Nucleus accumbens (tissue), 56 donors: Measurements from ENCODE around the gene MAP3K14.
"Not testable (repeated sequence)": the region's sequence is repeated elsewhere in the genome, so short reads cannot be mapped to it uniquely, and the experiment has no call there.

Source experiments
- DNase-seq, 56 donors: peaks; one replicate each; lab custom pipeline; 2025; lab: John Stamatoyannopoulos, UW

MAP3K14 gene

DNA sequence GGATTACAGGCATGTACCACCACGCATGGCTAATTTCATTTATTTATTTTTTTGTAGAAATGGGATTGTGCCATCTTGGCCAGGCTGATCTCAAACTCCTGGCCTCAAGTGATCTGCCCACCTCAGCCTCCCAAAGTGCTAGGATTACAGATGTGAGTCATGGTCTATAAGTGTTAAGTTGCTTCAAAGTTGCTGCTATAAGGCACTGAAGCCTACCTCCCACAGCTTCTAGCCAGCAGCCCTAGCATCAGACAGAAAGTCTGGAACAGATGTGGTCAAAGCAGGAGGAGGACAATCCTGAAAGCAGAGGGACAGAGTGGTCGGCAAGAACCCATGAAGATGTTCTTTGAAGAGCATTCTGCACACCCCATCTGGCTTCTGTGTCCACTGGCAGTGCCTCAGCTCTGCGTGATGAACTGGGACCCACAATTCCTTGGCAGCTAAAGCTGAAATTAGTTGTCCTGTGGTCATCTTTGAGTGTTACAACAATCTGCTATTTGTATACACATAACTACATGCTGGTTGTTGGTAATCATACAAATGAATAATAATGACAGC, 11.2 kb downstream of the MAP3K14 start:
- no peak for DNase-seq

DNA sequence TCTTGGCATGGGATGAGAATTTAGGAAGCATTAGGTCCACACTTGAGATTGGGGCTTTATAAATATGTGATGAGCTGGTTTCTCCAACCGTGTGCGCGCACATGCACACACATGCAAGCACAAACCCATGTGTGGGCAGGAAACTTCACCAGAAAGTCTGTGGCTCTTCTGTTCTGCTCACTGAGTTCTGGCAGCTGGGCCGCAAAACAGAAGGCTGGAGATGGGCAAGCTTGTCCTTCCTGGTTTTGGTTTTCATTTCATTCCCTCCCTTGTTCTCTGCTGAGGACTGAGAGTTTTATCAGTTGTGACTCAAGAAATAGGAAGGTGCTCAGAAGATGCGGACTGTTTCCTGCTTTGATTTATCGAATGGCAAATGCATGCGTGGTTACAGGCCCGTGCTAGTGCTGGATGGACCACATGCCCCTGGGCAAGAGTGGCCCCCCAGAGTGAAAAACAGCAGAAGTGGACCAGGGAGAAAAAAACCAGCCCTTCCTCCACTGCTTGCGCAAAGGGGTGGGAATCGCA, 14.1 kb downstream of the MAP3K14 start:
- DNase-seq = no peak

DNA sequence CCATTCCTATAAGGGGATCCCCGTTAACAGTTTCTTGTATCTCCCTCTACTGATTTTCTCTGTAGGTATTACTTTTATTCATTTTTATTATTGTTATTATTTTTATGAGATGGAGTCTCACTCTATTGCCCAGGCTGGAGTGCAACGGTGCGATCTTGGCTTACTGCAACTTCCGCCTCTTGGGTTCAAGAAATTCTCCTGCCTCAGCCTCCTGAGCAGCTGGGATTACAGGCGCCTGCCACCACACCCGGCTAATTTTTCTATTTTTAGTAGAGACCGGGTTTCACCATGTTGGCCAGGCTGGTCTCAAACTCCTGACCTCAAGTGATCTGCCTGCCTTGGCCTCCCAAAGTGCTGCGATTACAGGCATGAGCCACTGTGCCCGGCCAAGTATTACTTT, 14.6 kb downstream of the MAP3K14 start:
- not testable (repeated sequence) for DNase-seq

DNA sequence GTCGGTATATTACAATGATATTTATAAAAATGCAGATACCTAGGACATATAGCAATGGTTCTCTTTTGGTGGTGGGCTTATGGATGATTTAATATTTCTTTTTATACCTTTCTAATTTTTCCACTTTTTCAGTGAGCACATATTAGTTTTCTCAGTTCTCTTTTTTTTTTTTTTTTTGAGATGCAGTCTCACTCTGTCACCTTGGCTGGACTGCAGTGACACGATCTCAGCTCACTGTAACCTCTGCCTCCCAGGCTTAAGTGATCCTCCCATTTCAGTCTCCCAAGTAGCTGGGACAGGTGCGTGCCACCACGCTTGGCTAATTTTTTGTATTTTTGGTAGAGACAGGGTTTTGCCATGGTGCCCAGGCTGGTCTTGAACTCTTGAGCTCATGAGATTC, 15.1 kb downstream of the MAP3K14 start:
- no peak for DNase-seq

DNA sequence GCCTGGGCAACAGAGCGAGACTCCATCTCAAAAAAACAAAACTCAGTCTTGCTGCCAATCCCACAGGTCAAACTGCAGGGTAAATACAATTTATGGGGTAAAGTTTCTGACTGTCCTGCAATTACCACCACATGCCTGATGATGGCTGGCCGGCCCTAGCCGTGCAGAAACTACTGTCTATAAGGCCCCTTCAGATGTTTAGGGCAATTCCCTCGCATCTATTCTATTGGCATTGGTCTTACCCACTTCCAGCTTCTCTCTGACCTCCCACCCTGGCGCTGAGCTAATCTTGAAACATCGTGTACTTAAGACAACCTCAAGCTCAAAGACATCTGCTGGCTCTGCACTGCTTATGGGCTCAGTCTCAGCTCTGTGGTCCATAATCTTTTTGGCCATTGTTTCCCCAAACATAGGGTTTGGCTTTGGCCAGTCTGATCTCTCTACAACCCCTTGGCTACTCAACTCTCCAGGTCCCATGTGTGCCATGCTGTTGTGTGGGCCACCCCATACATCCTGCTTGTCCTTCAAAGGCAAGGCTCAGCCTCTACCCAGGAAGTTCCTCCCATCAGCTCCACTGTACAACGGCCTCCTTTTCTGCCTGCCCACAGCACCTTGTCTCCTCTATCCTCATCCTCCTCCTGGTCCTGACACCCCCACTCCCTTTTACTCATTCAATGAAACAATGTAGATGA, 16.6 kb downstream of the MAP3K14 start:
- DNase-seq = no peak

DNA sequence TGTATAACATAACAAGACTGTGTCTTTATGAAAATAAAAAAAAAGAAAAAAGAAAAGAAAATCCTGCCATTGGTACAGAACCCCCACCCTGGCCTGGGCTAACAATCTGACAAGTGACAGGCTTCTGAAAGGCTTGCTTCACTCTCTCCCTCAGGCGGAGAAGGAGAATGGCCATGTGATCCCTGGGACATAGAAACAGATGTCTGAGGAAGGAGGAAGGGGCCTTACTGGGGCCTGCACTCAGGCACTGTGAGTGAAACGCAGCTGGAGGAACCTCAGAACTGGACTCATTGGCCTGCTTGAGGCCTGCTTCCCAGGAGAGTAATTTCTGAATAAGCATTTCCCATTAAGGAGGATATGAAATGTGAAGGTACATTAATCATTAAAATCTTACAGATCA, 17.5 kb downstream of the MAP3K14 start:
- peak in 2 of 56 donors; percentile 15 to 28 for DNase-seq

DNA sequence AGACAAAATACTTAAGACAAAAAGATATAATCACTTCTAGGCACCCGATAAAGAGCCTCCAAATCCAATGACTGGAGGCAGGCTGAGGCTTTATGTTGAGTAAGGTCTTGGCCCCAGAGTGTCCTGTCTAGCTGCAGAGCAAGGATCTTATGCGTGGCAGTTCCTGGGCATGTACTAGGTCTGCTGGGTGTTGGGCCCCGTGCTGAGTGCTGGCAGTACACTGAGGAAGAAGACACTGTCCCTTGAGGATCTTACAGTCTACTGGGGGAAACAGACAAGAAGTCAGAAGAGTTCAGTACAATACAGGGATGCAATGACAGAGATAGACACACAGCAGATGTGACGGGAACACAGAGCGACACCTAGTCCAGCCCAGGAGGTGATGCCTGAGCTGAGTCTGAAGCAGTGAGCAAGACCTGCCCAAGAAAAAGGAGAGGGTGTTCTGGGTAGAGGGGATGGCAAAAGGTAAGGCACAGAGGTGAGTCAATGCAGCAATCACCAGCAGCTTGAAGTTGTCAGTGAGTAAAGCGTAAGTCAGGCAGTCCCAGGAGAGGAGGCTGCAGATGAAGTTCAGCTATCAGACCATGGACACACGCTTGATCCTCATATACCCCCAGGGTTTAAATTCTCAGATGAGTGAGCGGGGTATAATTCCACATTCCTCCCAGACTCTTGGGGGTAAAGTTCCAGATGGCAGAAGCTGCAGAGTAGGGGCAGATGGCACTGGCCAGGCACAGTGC, 18.1 kb downstream of the MAP3K14 start:
- DNase-seq = no peak

DNA sequence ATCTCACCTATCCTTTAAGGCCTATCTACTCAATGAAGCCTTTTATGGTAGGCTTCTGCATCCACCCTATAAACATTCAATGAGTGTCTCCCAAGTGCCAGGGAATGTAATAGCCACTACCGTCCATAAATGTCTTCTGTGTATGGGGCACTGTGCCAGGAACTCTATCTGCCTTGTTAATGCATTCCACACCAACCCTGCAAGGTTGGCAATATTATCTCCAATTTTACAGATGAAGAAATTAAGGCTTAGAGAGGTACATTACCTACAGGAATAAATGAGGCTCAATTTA, 20.0 kb downstream of the MAP3K14 start:
- DNase-seq = no peak

DNA sequence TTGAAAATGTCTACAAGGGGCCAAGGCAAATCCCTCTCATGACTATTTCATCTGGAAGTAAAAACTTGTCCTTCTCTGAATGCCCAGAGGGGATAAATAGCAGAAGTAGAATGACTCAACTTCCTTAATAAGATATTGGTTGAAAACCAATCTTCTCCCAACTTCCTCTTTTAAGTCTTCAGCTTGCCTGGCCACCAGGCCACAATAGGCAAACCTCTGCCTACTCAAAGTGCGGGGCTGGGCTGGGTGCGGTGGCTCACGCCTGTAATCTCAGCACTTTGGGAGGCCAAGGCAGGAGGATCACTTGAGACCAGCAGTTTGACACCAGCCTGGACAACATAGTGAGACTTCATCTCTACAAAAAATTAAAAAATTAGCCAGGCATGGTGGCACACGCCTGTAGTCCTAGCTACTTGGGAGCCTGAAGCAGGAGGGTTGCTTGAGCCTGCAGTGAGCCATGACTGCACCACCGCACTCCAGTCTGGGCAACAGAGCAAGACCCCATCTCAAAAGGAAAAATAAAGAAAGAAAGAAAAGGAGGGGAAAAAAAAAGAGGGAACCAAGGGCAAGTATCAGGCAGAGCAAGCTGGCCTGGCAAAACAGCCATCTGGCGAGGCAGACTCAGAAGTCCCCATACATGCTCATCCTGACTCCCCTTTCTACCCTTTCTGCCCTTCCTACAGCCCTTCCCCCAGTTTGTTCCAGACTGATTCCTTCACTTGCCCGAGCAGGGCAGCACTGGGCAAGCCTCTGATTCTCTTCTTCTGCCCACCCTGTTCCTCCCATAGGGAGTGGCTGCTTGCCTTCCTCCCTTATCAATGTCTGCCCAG, 20.6 kb downstream of the MAP3K14 start:
- no peak for DNase-seq

DNA sequence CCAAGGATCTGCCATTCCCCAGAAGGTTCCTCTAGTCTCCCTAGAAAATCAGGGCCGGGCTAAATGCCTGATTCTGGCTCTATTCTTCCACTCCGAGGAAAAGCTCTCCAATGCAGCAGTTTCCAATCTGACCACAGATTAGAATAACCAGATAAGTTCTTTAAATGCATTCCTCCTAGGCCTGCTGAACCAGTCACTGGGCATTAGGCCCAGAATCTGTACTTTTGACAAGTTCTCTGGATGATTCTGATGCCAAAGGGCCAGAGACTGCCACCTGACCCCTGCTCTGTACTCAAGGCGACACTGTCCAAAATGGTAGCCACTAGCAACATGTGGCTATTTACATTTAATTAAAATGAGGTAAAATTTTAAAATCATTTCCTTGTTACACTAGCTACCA, 22.3 kb downstream of the MAP3K14 start:
- peak in 1 of 56 donors; percentile 31 for DNase-seq

DNA sequence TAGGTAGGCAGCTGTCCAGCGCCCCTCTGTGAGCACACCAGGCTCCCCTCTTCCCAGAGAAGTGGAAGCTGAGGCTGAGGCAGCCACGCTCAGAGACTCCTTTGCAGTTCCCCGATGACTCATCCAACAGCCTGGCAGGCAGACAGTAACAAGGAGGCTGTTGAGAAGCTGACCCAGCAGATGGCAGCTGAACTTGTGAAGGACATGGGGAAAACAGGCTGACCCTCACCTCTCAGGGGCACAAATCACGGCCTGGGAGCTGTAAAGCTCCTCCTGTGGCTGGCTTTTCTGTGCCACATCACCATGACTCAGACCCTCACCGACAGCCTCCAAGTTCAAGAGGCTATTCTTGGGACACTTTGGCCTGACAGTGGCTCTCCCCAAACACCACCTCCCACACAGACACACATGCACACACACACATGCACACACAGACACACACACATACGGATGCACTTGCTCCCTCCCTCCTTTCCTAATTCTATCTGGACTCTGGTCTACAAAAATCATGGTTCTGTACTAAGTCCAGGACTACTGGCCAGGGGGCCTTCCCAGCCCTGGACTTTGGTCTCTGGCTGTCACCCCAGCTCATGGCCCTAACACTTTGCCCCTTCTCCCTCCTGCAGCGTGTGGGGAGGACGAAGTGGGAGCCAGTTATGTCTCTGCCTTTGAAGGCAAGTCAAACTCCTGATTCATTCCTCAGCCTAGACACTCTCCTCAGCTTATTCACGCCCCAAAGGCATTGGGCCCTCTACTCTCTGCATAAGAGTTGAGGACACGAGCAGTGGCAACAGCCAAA, 23.2 kb downstream of the MAP3K14 start:
- DNase-seq = peak in 46 of 56 donors; percentile 14 to 87 (median 43)

DNA sequence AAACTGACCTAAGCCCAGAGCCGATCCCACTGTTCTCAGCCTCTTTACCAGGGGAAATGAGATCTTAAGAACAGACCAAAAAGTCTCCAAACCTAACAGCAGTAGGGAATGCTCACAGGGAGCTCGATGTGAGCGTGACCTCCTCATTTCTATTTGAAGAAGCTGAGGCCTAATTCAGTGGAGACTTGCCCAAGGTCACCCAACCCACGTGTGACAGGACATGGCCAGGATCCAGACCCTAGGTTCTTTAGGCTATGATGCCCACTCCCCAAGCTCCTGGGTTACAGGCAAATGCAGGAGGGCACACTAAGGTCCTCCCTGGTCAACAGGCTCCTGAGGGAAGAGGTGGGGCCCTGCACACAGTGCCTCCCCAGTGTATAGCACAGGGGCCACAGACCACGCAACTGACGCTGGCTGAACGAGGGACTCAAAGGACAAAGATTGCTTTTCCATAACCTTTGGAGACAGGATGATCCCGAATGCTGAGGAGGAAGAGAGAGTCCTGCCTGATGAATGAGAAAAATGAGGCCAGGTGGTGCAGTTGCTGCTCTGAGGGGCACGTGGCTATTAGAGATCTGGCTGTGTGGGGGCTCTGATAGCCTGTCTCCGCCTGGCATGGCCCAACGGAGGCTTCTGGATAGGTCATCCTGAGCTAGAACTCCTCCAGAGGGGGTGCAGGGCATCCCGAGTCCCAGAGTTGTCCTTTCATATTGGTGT, 24.0 kb downstream of the MAP3K14 start:
- DNase-seq = no peak

DNA sequence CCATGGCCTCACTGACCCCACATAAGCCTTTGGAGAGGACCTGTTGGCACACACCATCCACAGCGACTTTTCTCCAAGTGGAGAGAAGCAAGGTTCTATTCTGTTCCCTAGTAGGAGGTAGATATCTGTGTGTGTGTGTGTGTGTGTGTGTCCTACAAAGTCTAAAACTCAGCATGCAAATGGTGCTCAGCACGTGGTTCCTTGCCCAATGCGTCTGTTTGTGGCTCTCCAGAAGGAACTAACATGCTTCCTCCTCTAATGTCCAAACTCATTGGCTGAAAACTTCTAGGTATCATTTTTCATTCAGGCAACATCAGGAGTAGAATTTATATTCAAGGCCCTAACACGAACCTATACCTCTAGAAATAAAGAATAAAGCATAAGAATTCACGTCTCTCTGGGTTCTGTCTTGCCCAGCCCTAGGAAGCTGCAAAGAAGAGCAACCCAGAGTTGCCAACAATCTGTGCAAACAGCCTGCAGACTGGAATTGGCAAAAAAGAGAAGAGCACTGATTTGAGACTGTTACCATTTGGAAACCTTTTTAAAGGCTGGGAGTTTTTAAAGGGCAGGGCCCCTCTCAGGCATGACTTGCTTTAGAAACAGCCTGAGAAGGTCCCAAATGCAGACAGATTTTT, 25.5 kb downstream of the MAP3K14 start:
- DNase-seq = peak in 9 of 56 donors; percentile 10 to 61 (median 16)

DNA sequence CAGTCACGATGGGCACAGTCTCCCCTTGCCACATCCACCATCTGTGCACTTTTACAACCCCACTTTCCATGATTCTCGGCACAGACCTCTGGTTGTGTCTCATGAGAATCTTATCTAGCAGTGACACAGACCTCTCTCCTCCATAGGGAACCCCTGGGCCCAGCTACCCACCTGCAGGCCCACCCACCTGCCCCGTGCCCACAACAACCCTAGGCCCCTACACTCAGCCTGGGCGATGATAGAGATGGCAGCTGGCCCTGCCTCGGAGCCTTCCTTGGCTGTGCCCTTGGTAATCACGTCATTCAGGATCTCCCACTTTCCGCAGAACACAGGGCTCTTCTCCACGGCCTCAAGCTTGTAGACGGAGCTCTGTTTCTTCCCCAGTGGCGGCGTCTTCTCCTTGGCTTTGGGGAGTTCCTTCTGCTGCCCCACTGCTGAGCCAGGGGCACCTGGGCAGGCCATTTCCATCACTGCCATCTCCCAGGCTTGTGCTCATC, 26.5 kb downstream of the MAP3K14 start:
- no peak for DNase-seq

DNA sequence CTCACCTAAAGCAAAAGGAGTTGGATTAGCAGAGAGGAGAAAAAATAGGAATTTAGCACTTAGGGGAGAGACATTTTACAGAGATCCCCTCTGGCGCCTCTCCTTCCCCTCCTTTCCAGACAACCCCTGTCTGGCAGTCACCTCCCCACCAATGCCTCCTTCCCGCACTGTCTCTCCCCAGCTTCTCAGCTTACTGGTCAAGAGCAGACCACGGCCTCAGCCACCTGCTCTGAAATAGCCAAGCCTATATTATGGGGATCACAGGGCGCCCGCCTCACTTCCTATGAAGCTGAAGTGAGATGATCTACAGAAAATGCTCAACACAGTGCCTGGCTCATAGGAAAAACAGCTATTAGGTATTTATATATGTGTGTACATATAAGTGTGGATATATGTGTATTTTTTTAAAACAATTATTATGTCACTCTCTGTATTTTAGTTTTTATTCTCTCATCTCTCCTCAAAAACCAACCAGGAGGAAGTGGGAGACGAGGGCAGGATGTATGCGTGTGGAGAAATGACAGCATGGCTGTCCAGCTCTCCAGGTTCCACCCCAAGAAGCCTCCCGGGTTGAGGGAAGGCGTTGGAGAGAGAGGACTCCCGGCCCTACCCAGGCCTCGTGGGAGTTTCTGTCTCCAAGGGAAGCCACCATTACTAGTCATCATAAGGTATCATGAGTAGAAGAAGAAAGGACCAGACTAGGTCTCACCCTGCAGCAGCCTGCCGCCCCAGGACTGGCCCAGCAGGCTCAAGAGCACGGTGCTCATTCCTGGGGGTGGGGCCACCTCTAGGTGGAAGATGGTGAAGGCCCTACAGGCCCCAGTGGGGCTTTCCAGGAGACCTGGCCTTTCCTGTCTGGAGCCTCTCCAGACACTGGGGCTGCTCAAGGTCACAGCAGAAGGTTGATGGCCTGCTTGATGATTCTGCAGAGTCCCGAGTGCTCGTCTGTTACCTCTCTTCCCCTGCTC, 27.2 kb downstream of the MAP3K14 start:
- no peak for DNase-seq

DNA sequence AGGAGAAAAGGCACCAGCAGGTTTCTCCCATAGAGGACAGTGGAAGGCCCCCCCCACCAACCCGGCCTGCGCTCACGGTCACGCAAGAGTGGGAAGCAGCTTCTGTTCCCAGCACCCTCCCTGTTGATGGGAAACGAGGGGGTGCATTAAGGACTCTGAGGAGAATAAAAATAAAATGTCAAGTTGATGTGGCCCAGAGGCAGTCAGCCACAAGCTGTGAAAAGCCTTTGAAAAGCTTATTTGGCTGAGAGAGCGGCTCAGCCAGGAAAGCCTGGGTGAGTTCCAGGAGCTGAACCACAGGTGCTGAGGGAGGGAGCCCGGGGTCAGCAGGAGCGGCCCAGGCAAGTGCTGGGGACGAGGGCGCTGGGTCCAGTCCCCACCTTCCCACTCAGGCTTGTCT, 28.0 kb downstream of the MAP3K14 start:
- peak in 30 of 56 donors; percentile 7 to 64 (median 27) for DNase-seq
